22Rv1 (cell line): Measurements from ENCODE around the gene SMC3.

Source experiments
- H3K27ac ChIP-seq: fragments of 450-650 bp; 2 replicates; pipeline ENCODE4 v1.5.1; 2017
- ZFX ChIP-seq: fragments of 450-650 bp; IDR thresholded peaks from 2 replicates; pipeline ENCODE4 v1.6.1; 2017; ENCODE audit warnings: antibody characterized with exemption, borderline replicate concordance
- TF ChIP-seq, protein P1 (sequence below): fragments of 450-650 bp; IDR thresholded peaks from 2 replicates; pipeline ENCODE4 v1.5.1; 2017; ENCODE audit warnings: mild to moderate bottlenecking

SMC3 gene

DNA sequence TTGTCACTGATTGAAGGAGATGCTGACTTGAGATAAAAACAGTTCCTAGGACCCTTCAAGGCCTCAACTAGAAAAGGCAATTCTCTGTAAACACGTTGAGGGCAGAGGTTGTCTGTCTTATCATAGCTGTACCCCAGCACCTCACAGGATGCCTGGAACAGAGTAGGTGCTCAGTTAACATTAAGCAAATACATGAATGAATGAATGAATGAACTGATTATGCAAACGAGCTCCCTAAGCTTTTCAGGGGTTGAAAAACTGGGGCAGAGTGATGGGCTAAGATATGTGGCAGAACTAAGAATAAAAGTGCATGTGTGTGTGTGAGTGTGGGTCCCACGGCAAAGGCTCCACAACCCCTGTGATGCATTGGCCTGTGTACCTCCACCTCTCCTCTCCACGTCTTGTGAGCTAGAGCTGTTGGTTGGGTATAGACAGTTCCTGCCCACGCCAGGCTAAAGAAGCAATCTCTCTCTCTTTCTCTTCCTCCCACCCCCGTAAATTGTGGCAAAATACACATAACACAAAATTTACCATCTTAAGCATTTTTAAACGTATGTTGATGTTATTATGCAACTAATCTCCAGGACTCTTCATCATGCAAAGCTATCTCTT, 20.9 kb upstream of the SMC3 start:
- TF ChIP-seq, protein P1, sequence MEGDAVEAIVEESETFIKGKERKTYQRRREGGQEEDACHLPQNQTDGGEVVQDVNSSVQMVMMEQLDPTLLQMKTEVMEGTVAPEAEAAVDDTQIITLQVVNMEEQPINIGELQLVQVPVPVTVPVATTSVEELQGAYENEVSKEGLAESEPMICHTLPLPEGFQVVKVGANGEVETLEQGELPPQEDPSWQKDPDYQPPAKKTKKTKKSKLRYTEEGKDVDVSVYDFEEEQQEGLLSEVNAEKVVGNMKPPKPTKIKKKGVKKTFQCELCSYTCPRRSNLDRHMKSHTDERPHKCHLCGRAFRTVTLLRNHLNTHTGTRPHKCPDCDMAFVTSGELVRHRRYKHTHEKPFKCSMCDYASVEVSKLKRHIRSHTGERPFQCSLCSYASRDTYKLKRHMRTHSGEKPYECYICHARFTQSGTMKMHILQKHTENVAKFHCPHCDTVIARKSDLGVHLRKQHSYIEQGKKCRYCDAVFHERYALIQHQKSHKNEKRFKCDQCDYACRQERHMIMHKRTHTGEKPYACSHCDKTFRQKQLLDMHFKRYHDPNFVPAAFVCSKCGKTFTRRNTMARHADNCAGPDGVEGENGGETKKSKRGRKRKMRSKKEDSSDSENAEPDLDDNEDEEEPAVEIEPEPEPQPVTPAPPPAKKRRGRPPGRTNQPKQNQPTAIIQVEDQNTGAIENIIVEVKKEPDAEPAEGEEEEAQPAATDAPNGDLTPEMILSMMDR, result no peak
- TF ChIP-seq ZFX, result no peak
- H3K27ac ChIP-seq, result no peak overlapping the region

DNA sequence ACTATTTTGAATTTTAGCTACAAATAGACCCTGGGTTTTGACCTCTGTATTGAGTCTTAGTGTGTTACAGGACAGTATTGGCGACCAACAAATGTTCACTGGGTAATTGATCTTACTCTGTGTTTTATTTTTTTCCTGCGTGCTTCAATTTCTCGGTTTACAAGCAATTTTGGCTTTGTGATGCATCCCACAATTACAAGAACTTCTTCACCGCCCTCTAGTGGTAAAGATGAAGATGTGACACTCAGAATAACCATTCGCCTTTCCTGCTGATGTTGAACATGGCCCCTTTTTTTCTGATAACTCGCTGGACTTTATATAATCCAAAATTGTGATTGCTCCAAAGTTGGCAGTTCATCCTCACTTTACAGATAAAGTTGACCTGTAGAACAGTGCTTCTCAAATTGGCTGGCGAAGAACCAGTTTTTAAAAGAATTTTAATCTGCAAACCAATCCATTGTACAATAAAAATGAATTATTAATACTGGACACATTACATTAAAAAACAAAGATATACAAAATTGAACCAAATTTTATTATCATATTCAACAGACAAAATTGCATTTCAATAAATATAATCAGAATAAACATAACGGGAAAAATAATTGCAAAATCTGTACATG, 20.2 kb upstream of the SMC3 start:
- no peak overlapping the region for H3K27ac ChIP-seq
- no peak for TF ChIP-seq ZFX
- TF ChIP-seq, protein P1, result peak; percentile 89

DNA sequence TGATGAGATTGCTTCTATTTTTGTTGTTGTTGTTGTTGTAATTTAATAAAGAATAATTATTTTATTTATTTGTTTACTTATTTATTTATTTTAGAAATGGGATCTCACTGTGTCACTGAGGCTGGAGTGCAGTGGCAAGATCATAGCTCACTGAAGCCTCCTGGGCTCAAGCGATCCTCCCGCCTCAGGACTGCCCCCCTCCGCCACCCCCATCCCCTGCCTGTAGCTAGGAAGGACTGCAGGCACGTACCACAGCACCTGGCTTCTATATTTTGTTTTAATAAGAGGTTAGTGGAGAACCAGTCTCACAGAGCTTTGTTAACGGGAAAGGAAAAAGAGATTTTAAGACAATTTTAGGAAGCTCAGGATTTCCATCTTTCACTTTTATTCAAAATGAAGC, 19.5 kb upstream of the SMC3 start:
- TF ChIP-seq ZFX, result no peak
- TF ChIP-seq, protein P1, result no peak
- H3K27ac ChIP-seq, result no peak overlapping the region

DNA sequence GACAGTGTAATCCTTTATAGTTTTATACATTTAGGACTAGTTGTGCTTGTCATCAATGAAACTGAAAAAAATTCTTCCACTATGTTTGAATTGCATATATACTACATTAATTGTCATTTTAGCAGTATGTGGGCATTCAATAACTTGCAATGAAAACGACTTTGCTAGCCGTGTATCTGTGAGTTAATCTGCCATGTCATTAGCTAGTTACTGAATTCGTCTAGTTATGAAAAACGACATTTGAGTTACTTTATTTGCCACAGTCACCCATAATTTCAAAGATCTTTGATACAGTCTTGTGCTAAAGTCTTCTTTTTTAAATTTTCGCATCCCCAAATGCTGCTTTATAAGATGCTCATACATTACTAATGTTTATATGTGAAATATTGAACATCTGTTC, 18.3 kb upstream of the SMC3 start:
- no peak overlapping the region for H3K27ac ChIP-seq
- TF ChIP-seq ZFX, result no peak
- TF ChIP-seq, protein P1, result no peak

DNA sequence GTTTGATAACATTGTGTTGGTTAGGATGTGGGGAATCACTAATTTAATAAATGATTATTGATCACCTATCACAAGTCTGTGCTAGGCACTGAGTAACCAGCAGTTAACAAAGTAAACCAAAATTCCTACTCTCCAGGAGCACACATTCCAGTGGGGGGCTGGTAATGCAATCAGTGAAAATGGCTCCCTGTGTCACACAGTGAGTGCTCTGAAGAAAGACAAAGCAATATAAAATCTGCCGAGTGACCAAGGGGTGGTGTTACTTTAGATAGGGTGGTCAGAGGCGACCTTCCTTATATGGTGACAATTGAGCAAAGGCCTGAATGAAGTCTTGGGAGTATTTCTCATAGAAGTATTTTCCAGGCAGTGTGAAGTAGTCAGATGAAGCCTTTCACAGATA, 13.6 kb upstream of the SMC3 start:
- H3K27ac ChIP-seq, result no peak overlapping the region
- TF ChIP-seq, protein P1, result no peak
- no peak for TF ChIP-seq ZFX

DNA sequence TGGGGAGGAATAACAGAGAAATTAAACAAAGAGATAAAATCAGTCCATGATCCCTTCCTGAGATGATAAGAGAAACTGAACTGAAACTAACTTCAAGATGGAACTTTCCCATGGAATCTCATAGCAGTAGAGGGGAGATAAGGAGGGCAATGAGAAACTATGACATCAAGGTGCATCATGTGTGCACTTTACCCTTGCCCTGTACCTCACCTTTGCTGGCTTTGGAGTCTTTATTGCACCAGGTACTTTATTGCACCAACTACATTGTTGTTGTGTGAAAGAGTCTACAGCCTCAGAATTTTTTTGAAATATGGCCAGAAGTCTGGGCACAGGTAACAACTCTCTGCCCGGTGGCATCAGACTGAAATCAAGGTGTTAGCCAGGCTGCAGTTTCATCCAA, 11.2 kb upstream of the SMC3 start:
- TF ChIP-seq, protein P1, result no peak
- H3K27ac ChIP-seq, result no peak overlapping the region

DNA sequence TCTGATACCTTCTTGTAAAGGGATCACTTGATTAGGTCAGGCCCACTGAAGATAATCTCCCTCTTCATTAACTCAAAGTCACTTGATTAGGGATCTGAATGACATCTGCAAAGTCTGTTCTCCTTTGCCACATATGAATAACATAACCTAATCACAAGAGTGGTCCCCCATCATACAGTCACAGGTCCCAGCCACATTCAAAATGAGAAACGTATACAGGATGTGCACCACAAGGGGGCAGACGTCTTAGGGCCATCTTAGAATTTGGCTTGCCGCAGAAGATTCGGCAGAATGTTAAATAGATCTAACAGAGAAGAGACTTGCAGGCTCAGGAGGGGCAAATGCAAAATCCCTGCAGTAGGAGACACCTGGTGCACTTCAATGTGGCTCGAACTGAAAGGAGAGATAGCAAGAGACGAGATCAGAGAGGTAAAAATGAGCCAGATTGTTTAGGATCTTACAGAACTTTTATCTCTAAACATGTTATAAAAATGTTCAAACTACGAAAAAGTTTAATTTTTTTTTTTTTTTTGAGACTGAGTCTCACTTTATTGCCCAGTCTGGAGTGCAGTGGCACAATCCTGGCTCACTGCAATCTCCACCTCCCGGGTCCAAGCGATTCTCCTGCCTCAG, 10.4 kb upstream of the SMC3 start:
- H3K27ac ChIP-seq, result no peak overlapping the region
- TF ChIP-seq ZFX, result no peak
- TF ChIP-seq, protein P1, result peak; percentile 90
